ENCODE data around the gene CENPW.

The CENPW gene

DNA sequence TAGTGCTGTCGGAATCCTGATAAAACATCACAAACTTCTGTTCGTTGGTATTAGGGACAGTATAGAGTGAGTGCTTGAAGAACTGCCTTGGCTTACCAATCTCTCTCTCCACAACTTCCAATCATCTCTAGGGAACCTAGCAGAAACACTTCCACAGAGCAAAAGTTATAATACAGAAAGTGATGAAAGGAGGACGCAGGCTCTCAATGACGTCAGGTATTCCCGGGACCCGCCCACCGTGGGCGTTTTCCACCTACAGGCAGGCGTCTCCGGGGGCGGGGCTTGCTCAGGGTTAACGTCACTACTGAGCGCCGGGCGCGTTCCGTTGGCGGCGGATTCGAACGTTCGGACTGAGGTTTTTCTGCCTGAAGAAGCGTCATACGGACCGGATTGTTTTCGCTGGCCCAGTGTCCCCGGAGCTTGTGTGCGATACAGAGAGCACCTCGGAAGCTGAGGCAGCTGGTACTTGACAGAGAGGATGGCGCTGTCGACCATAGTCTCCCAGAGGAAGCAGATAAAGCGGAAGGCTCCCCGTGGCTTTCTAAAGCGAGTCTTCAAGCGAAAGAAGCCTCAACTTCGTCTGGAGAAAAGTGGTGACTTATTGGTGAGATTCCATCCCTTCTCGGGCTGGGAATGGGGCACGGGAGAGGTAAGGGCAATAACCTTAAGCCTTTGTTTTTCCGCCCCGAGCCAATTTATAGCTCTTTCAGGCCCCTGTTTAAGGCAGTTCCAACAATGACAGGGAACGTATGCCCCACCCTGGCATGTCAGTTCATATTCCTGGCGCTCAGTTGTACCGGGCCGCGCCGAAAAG is at the start of gene CENPW:
TSS of gene CENPW (plus strand) at position 320 of the 814 bp plus-strand sequence. CDS start at position 479, 159 bp downstream.
- peak; percentile 78 for DNase-seq (ENCODE audit: low read depth)

GRCh38 chr6:126293891-126294524 is 45.9 kb upstream of the CENPW start:
- DNase-seq (ENCODE audit: low read depth) = no peak

GRCh38 chr6:126300126-126300525 is 39.8 kb upstream of the CENPW start:
- no peak for DNase-seq (ENCODE audit: low read depth)

DNA sequence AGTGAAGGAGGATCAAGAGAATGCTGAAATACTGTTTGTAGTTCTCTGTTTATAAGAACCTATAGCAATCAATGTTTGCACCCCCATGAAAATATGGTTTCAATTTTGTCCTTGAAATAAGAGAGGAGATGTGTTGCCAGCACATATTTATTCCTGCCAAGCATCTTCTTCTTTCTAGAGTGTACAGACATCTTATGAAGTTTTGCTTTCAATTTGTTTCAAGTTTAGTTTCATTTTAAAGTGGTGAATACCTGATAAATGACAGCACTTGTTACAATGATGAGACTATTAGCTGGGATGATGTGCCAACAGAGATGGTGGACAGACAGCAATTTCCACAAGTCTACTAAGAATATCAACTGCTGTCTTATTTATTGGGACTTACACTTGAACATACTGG is 39.2 kb upstream of the CENPW start:
- DNase-seq (ENCODE audit: low read depth) = no peak

DNA sequence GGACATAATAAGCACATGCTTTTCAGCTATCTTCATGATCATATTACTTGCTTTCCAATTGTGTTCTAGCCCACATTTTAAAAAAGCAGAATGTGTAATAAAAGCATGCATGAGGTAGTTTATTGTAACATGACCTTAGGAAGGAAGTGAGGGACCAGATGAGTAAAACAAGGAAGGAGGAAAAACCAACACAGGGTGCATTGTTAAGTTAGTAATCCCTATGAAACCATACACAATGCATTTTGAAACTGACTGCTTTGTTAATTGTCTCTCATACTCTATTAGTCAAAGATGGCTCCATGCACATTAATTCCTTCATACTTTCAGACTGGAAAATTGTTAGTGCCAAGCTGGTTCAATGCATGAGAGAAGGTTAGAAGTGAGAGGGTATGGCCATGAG is 37.7 kb upstream of the CENPW start:
- no peak for DNase-seq (ENCODE audit: low read depth)

DNA sequence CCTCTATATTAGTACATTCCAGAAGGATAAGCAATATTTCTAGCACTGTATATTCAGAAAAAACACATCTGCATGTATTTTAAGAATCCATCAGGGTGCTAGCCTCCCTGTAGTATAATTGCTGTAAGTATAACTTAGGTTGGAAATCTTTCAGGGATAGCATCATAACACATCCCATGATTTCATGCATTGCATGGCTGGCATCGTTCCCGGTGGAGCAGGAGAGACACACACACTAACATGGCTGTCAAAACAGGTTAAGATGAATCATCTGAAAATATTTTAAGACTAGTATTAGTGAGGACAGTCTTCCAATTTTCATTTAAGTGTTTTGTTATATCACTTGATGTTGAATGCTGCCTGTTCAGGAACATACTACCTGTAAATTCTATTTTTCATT is 32.1 kb upstream of the CENPW start:
- no peak for DNase-seq (ENCODE audit: low read depth)

DNA sequence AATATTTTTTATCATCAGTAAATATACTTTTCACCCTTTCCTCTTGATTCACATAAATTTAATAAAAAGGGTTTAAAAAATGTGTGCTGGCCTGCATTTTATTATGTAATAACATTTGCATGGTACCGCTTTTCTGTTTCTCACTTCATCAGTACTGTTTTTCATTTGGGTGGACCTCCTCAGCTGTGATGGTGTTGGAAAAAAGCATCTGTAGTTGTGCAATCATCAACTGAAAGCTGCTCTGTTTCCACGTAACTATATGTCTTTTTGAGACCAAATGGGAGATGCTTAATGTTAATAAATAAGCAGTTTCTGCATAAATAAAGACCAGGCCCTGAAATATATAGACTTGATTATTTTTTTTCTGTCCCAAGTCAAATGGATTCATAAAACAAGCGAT is 31.6 kb upstream of the CENPW start:
- no peak for DNase-seq (ENCODE audit: low read depth)

DNA sequence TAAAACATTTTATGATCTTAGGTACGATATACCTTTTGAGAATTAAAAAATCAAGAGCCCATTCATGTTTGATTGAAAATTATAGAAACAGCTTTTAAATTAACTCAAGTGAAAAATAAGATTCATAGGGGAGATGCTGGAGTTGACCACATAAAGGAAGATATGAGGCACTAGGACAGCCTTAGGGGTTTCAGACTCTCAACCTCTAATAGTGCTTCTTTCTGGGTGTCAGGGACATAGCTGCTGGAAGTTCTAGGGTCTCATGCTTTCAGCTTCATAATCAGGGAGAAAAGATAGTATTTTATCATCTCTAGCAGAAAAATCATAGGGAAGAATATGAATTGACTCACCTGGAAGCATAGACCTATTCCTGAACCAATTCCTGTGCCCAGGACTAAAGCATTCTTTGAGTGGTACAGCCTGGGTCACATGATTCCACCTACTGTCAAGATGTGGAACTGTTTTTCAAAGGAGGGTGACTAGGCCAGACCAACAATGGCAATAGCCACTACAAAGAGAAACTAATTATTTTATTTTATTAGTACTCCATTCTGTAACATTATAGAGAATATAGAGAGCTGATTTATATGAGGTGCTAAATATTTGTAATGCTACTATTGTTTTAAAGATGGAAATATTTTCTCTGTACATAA is 27.8 kb upstream of the CENPW start:
- no peak for DNase-seq (ENCODE audit: low read depth)

GRCh38 chr6:126313941-126314340 is 26.0 kb upstream of the CENPW start:
- DNase-seq (ENCODE audit: low read depth) = no peak

- no peak for DNase-seq (ENCODE audit: low read depth)
These were observed 21.1 kb upstream of the CENPW start for GRCh38 chr6:126318797-126319196.

DNA sequence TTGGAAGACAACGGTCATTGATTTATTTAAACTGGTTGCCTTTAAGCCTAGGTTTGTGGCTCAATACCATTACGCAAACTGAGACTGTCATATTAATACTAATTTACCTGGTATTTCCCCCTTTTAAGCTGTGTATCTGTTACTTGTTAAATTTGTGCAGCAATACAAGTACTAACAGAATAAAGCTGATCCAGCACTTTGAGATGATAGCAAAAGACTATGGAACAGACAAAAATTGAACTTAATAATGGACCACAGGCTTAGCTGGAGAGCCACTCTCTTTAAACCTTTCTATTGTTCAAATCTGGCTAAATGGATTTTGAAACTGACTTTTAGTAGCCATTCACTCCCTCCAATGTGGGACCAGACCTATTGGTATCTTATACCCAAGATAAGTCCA is 6.2 kb upstream of the CENPW start:
- no peak for DNase-seq (ENCODE audit: low read depth)

- DNase-seq (ENCODE audit: low read depth) = no peak
These were observed 4.7 kb upstream of the CENPW start for GRCh38 chr6:126335210-126335609.

DNA sequence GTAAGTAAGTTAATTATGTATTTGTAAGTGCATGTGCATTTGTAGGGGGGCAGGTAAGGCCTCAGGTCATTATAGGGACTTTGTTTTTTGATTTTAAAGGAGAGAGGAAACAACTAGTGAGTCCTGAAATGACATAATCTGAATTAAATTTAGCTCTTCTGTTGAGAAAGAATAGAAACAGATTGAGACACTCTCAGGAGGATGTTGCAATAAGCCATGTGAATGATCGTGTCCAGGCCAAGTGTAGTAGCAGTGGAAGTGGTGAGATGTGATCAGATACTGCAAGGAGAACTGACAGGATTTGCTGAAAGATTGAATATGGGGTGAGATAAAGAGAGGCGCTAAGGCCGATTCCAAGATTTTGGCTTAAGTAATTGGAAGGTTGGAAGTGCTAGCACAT is 2.6 kb upstream of the CENPW start:
- no peak for DNase-seq (ENCODE audit: low read depth)

DNA sequence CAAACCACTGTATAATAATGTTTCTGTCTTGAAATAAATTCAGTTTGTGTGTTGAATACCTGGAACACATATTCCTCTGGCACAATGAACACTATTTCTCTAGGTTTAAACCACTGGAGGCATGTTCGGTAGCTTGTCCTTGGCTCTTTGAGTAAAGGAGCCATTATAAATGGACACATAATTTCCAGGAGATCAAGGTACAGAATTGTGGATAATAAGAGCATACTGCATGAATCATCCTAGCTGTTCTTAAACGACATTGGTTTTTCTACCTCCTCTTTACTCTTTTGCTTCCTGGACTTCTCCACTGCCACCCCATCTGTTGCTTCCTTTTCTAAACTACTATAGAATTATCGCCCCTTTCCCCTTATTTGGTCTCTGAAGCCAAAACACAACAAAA is 1.2 kb downstream of the CENPW start:
- DNase-seq (ENCODE audit: low read depth) = no peak

DNA sequence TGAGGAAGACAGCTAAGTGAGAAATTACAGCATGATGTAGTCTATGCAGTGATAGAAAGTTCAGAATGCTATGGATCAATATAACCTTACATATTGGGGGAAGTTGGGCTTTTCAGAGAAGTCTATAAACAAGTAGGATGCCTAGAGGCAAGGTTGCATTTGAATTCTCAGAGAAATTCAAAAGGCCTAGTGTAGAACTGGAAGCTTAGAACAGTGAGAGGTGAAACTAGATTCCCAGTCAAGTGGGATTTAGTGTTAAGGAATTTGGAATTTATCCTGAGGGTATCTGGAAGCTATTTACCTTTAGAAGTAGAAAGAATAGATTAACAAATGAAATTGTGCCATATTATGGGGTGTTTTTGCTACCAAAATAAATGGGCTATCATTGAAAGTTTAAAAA is 4.3 kb downstream of the CENPW start:
- DNase-seq (ENCODE audit: low read depth) = no peak

GRCh38 chr6:126351960-126352359 is 12.0 kb downstream of the CENPW start:
- no peak for DNase-seq (ENCODE audit: low read depth)

- no peak for DNase-seq (ENCODE audit: low read depth)
These were observed 12.6 kb downstream of the CENPW start for GRCh38 chr6:126352514-126352913.

- no peak for DNase-seq (ENCODE audit: low read depth)
These were observed 16.6 kb downstream of the CENPW start for GRCh38 chr6:126356526-126356925.

GRCh38 chr6:126359936-126360537 is 20.1 kb downstream of the CENPW start:
- no peak for DNase-seq (ENCODE audit: low read depth)

GRCh38 chr6:126361832-126362440 is 22.0 kb downstream of the CENPW start:
- DNase-seq (ENCODE audit: low read depth) = no peak

GRCh38 chr6:126367849-126368248 is 27.9 kb downstream of the CENPW start:
- no peak for DNase-seq (ENCODE audit: low read depth)

GRCh38 chr6:126372626-126373025 is 32.7 kb downstream of the CENPW start:
- DNase-seq (ENCODE audit: low read depth) = no peak

Measured in stimulated activated CD8-positive, alpha-beta memory T cell treated with anti-CD3 and anti-CD28 coated beads, Interleukin-12 subunit alpha, Interleukin-12 subunit beta, amount 100 ng/mL, for 4 hours (primary cell).